WTC11 (cell line): ENCODE data around the gene ANTXR1.

Experiments
- CTCF ChIP-seq: fragments of 200-600 bp; IDR thresholded peaks from 2 replicates; pipeline ENCODE4 v1.8.0; 2022; ENCODE audit warnings: antibody characterized with exemption
- ZNF423 ChIP-seq: fragments of 250-450 bp; sonication (Bioruptor Pico); IDR thresholded peaks from 2 replicates; pipeline ENCODE4 v2.1.2; 2022; ENCODE audit warnings: mild to moderate bottlenecking, moderate library complexity

- no peak for TF ChIP-seq CTCF
- TF ChIP-seq ZNF423 (CRISPR knock-in tag), result no peak
Observed at GRCh38 chr2:69287544-69287943, 274.6 kb downstream of the ANTXR1 start.
